GM23248 (cell line): ENCODE results near the gene PCDHB9. TPM values are rescaled to one million over a fixed set of nuclear protein-coding genes. Genes with fewer than 3 reads are reported as not detected.
"Not testable (repeated sequence)": the region's sequence is repeated elsewhere in the genome, so short reads cannot be mapped to it uniquely, and the experiment has no call there.

Source experiments
- DNase-seq: peaks from one replicate; pipeline ENCODE4 v3.0.0-alpha.2; 2015
- H2AFZ ChIP-seq: fragments of 200-600 bp; sonication (generic); 2 replicates; pipeline ENCODE4 v1.6.1; 2016; ENCODE audit warnings: antibody characterized with exemption
- H3F3A ChIP-seq: fragments of 200-600 bp; sonication (generic); 2 replicates; pipeline ENCODE4 v1.6.1; 2016; ENCODE audit warnings: mild to moderate bottlenecking, antibody characterized with exemption, mixed run types; ENCODE audit not compliant: insufficient read depth
- H3K27ac ChIP-seq: fragments of 200-600 bp; sonication (generic); 2 replicates; pipeline ENCODE4 v1.5.1; 2016; ENCODE audit warnings: mild to moderate bottlenecking
- H3K27me3 ChIP-seq: fragments of 200-600 bp; sonication (generic); replicated peaks from 2 replicates; pipeline ENCODE4 v1.6.1; 2016; ENCODE audit warnings: mild to moderate bottlenecking; ENCODE audit not compliant: insufficient read depth
- H3K36me3 ChIP-seq: fragments of 200-600 bp; sonication (generic); 2 replicates; pipeline ENCODE4 v1.6.1; 2016; ENCODE audit warnings: low read depth, mild to moderate bottlenecking
- H3K4me1 ChIP-seq: fragments of 200-600 bp; sonication (generic); 2 replicates; pipeline ENCODE4 v1.6.1; 2016; ENCODE audit warnings: mild to moderate bottlenecking; ENCODE audit not compliant: insufficient read depth
- H3K4me2 ChIP-seq: fragments of 200-600 bp; sonication (generic); one replicate; pipeline ENCODE4 v1.6.1; 2016; ENCODE audit warnings: mild to moderate bottlenecking; ENCODE audit not compliant: unreplicated experiment
- H3K4me3 ChIP-seq: fragments of 200-600 bp; sonication (generic); 2 replicates; pipeline ENCODE4 v1.5.1; 2016; ENCODE audit warnings: mild to moderate bottlenecking
- H3K79me2 ChIP-seq: fragments of 200-600 bp; sonication (generic); 2 replicates; pipeline ENCODE4 v1.6.1; 2016; ENCODE audit warnings: mild to moderate bottlenecking; ENCODE audit not compliant: insufficient read depth
- H3K9ac ChIP-seq: fragments of 200-600 bp; sonication (generic); 2 replicates; pipeline ENCODE4 v1.6.1; 2016; ENCODE audit warnings: mild to moderate bottlenecking
- H3K9me2 ChIP-seq: fragments of 200-600 bp; sonication (generic); 2 replicates; pipeline ENCODE4 v1.6.1; 2016; ENCODE audit warnings: mixed run types, mild to moderate bottlenecking, moderate library complexity; ENCODE audit not compliant: insufficient read depth
- H3K9me3 ChIP-seq: fragments of 200-600 bp; sonication (generic); one replicate; pipeline ENCODE4 v1.6.1; 2017; ENCODE audit warnings: low read depth
- H4K20me1 ChIP-seq: fragments of 200-600 bp; sonication (generic); 2 replicates; pipeline ENCODE4 v1.6.0; 2016; ENCODE audit not compliant: insufficient read depth
- EZH2 ChIP-seq: fragments of 200-600 bp; sonication (generic); IDR thresholded peaks from 2 replicates; pipeline ENCODE4 v1.6.1; 2018; ENCODE audit warnings: antibody characterized with exemption, mild to moderate bottlenecking; ENCODE audit not compliant: insufficient read depth, poor library complexity, severe bottlenecking
- EZH2phosphoT487 ChIP-seq: fragments of 200-600 bp; sonication (generic); IDR thresholded peaks from 2 replicates; pipeline ENCODE4 v1.6.1; 2018; ENCODE audit warnings: antibody characterized with exemption, moderate library complexity, mild to moderate bottlenecking, low read depth; ENCODE audit not compliant: insufficient read depth
- WGBS, 2 experiments: methylation state at CpG; one replicate each; pipeline ENCODE4 v1.1.6; 2015 to 2017; ENCODE audit warnings: low lambda C conversion rate in 2 of 2, low coverage in 1 of 2; ENCODE audit errors: missing lambda C conversion rate in 2 of 2; 5-methylcytosine and 5-hydroxymethylcytosine counted together
- in situ Hi-C: fragments of 300-500 bp; cut with MboI; formaldehyde crosslinking; loops from 2 replicates; pipeline ENCODE4 v1.15.0; 2020
- polyA plus RNA-seq: library from polyadenylated mRNA; unstranded; fragments of >200 nt; fragmentation: Nextera tagmentation; extraction: Ambion mirVana; gene quantifications from 2 replicates; pipeline ENCODE4 v1.2.1, GENCODE V29; 2016
- total RNA-seq: library from RNA; depleted of rRNA; stranded (reverse); fragments of >200 nt; shearing (Covaris generic); gene quantifications from 2 replicates; pipeline ENCODE4 v1.2.3, GENCODE V29; 2014; rRNA removed

Gene PCDHB9
- total RNA-seq (1.5 and 2.5 TPM in 2 replicates), polyA plus RNA-seq (1.3 and 1.9 TPM in 2 replicates)

- Histone ChIP-seq H2AFZ (peak within 1 kb of the TSS; percentile 77), H3K27me3 (no peaks in the 10 kb centered on the region), H3K4me3 (peak within 1 kb of the TSS; percentile 67), H3K9ac (peak within 1 kb of the TSS; percentile 62; the same call in 1 of the 2 replicates), H4K20me1 (no peaks in the 10 kb centered on the region), H3K4me1 (no peaks in the 10 kb centered on the region), H3K9me3 (no peaks in the 10 kb centered on the region), H3K27ac (no peak within 1 kb of the TSS), H3K9me2 (no peaks in the 10 kb centered on the region), H3F3A (no peaks in the 10 kb centered on the region), H3K36me3 (no peaks in the 10 kb centered on the region), H3K4me2 (peak within 1 kb of the TSS; percentile 65), H3K79me2 (no peaks in the 10 kb centered on the region)
- TF ChIP-seq EZH2 (no peak), EZH2phosphoT487 (no peak)
- in situ Hi-C loops: loop anchor here (10.0 kb wide), 1 partner anchor 378 kb away; no protein-coding TSS in a partner anchor
- 9 to 11% methylated on average over 9 of the region's 9 CpGs for WGBS, 2 experiments
- DNase-seq: peak; percentile 77
These were observed at the start of gene PCDHB9 for GRCh38 chr5:141186897-141187512. Gene PCDHB9, plus strand, starts transcription at chr5:141187161. Its CDS starts 158 bp downstream, at chr5:141187319.

DNA sequence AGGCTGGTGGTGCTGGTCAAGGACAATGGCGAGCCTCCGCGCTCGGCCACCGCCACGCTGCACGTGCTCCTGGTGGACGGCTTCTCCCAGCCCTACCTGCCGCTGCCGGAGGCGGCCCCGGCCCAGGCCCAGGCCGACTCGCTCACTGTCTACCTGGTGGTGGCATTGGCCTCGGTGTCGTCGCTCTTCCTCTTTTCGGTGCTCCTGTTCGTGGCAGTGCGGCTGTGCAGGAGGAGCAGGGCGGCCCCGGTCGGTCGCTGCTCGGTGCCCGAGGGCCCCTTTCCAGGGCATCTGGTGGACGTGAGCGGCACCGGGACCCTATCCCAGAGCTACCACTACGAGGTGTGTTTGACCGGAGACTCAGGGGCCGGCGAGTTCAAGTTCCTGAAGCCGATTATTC, 49.6 kb upstream of the PCDHB9 start:
- H3K79me2 ChIP-seq, H2AFZ ChIP-seq, in situ Hi-C loops, H4K20me1 ChIP-seq, H3K4me2 ChIP-seq, H3K27me3 ChIP-seq, H3F3A ChIP-seq, H3K9me3 ChIP-seq, H3K9me2 ChIP-seq, H3K27ac ChIP-seq, H3K36me3 ChIP-seq, H3K4me3 ChIP-seq, DNase-seq, H3K4me1 ChIP-seq, H3K9ac ChIP-seq: not testable (repeated sequence)
- 41 to 57% methylated on average over 27 to 33 of the region's 34 CpGs for WGBS, 2 experiments

DNA sequence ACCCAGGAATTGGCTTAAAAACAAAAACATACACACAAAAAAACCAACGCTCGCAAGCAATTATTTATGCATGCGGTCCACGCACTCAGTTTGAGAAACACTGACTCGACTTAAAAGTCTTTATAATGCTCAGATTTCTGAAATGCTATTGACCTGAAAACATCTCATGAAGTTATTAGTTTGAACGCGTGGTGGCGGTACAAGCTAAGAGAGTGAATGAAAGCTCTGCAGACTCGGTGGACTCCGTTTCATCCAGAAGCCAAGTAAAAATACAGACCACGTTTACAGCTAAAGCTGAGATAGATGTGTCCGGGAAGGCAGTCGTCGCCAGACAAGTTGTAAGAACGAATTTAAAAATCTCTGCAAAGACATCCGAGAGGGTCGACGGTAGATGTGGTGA, 37.1 kb upstream of the PCDHB9 start, which contains the start of gene PCDHB6:
TSS of gene PCDHB6 (plus strand) at position 246 of the 400 bp plus-strand sequence. CDS start 201 bp downstream, outside the sequence.
- TF ChIP-seq EZH2phosphoT487 (no peak), EZH2 (no peak)
- Histone ChIP-seq H3K9me2 (no peaks in the 10 kb centered on the region), H3K36me3 (no peaks in the 10 kb centered on the region), H3K4me3 (0 out of 2 replicates have a peak within 1 kb of the TSS, but pooled peaks have one; percentile 29), H3F3A (no peaks in the 10 kb centered on the region), H3K79me2 (no peaks in the 10 kb centered on the region), H3K27ac (no peak within 1 kb of the TSS), H3K4me2 (peak within 1 kb of the TSS; percentile 35), H4K20me1 (no peaks in the 10 kb centered on the region), H3K9me3 (no peaks in the 10 kb centered on the region), H3K4me1 (no peaks in the 10 kb centered on the region), H3K9ac (no peak within 1 kb of the TSS), H3K27me3 (no peaks in the 10 kb centered on the region), H2AFZ (no peak within 1 kb of the TSS)
- 14 to 16% methylated on average over 18 of the region's 18 CpGs for WGBS, 2 experiments
- peak; percentile 46 for DNase-seq
- in situ Hi-C loops: no loop called here

- no peaks in the 10 kb centered on the region for H3K79me2 ChIP-seq
- no peaks in the 10 kb centered on the region for H3K4me1 ChIP-seq
- H3K9me3 ChIP-seq: no peaks in the 10 kb centered on the region
- WGBS, 2 experiments: 29 to 34% methylated on average over 33 of the region's 33 CpGs
- H3F3A ChIP-seq: no peaks in the 10 kb centered on the region
- TF ChIP-seq EZH2 (no peak), EZH2phosphoT487 (no peak)
- in situ Hi-C loops: no loop called here
- no peak overlapping the region for H3K9ac ChIP-seq
- no peaks in the 10 kb centered on the region for H3K27me3 ChIP-seq
- peak overlapping the region; percentile 35 for H3K4me2 ChIP-seq
- no peak overlapping the region for H3K27ac ChIP-seq
- no peak overlapping the region for H2AFZ ChIP-seq
- 0 out of 2 replicates have a peak overlapping the region, but pooled peaks have one; percentile 29 for H3K4me3 ChIP-seq
- H3K9me2 ChIP-seq: no peaks in the 10 kb centered on the region
- H4K20me1 ChIP-seq: no peaks in the 10 kb centered on the region
- no peak for DNase-seq
- no peaks in the 10 kb centered on the region for H3K36me3 ChIP-seq
These were observed 36.6 kb upstream of the PCDHB9 start for GRCh38 chr5:141150224-141150992.
